ENCODE measurements around the gene KCNK7. TPM values are rescaled to one million over a fixed set of nuclear protein-coding genes. Genes with fewer than 3 reads are reported as not detected.
A peak's percentile ranks its signal among the peaks of the same experiment; 100 is the strongest.

KCNK7 gene
- total RNA-seq, 1 experiment from 2014 or later, result 1.8 TPM

- H3K27me3 ChIP-seq (ENCODE audit: insufficient read depth, low read length), result no peaks in the 10 kb centered on the region
- H4K5ac ChIP-seq (ENCODE audit: insufficient read length, low read depth, low read length), result no peak overlapping the region
- no peak overlapping the region for H2BK20ac ChIP-seq (ENCODE audit: low read depth, low read length, poor library complexity, severe bottlenecking)
- H4K91ac ChIP-seq (ENCODE audit: insufficient read length, low read depth, low read length), result no peak overlapping the region
- no peaks in the 10 kb centered on the region for H4K20me1 ChIP-seq (ENCODE audit: control insufficient read depth, insufficient read depth, insufficient read length)
- no peak overlapping the region for H3K18ac ChIP-seq (ENCODE audit: insufficient read length, low read depth, low read length)
- peak overlapping the region in 1 of 2 experiments; percentile 16; a peak in 1 of 5 replicates for H3K4me3 Mint-ChIP-seq
- no peak overlapping the region for H2BK5ac ChIP-seq (ENCODE audit: insufficient read length, low read length)
- no peak overlapping the region for H2BK120ac ChIP-seq (ENCODE audit: low read depth, low read length, poor library complexity, severe bottlenecking)
- H3K27ac Mint-ChIP-seq, result peak overlapping the region in 1 of 3 experiments; percentile 17; a peak in 1 of 7 replicates
- no peak overlapping the region for H2AK5ac ChIP-seq (ENCODE audit: insufficient read length, low read length)
- no peaks in the 10 kb centered on the region for H3K4me1 Mint-ChIP-seq
- no peak overlapping the region for H3K4me2 ChIP-seq (ENCODE audit: insufficient read depth, insufficient read length, low read length)
- no peak overlapping the region for H3K56ac ChIP-seq (ENCODE audit: insufficient read length, low read depth, low read length)
- no peak for DNase-seq
- H3K23ac ChIP-seq (ENCODE audit: insufficient read length, low read depth, low read length), result no peak overlapping the region
- no peaks in the 10 kb centered on the region for H3K23me2 ChIP-seq (ENCODE audit: insufficient read length, low read depth, low read length, poor library complexity, severe bottlenecking)
- H3T11ph ChIP-seq (ENCODE audit: low read length), result no peak overlapping the region
- H3K4me1 ChIP-seq (ENCODE audit: insufficient read depth, low read length), result no peaks in the 10 kb centered on the region
- no peaks in the 10 kb centered on the region for H3K79me2 ChIP-seq (ENCODE audit: insufficient read depth, low read length)
- H3K9me3 ChIP-seq (ENCODE audit: control insufficient read depth, low read depth, low read length), result no peaks in the 10 kb centered on the region
- no peaks in the 10 kb centered on the region for H3K27me3 Mint-ChIP-seq (ENCODE audit: low read depth)
- TF ChIP-seq CTCF (conservative IDR thresholded peaks at IDR 0.05), result no peak
- no peak overlapping the region for H3K27ac ChIP-seq (ENCODE audit: insufficient read length, low read depth, low read length)
- no peak overlapping the region for H3K9ac ChIP-seq (ENCODE audit: extremely low read depth, insufficient read length, low read length)
- H3K9me3 Mint-ChIP-seq, result no peaks in the 10 kb centered on the region
- no peak overlapping the region for H2BK12ac ChIP-seq (ENCODE audit: insufficient read length, low read depth, low read length)
- H3K79me1 ChIP-seq (ENCODE audit: insufficient read depth, low read depth, low read length, poor library complexity, severe bottlenecking), result no peaks in the 10 kb centered on the region
- no peak overlapping the region for H2AFZ ChIP-seq (ENCODE audit: low read length)
- no peak overlapping the region for H3K4ac ChIP-seq (ENCODE audit: low read depth, low read length)
- H3K36me3 Mint-ChIP-seq (ENCODE audit: insufficient read depth in 1 of 3, low read depth in 3 of 3), result peaks cover 22 to 74% (median 72%) of the 10 kb centered on the region in 3 experiments; a peak in 6 of 7 replicates
- no peak overlapping the region for H2BK15ac ChIP-seq (ENCODE audit: low read depth, low read length)
- H4K8ac ChIP-seq (replicated peaks; ENCODE audit: insufficient read length, low read depth, low read length), result no peak overlapping the region
- H3K14ac ChIP-seq (ENCODE audit: insufficient read depth, low read length), result no peak overlapping the region; the same call in 1 of the 2 replicates
- WGBS (ENCODE audit: extremely low coverage, insufficient read length, low lambda C conversion rate), result no CpG with 5 or more reads among the region's 14 CpGs
Measured at GRCh38 chr11:65623177-65623576, 27.6 kb upstream of the KCNK7 start.
